Uterus (tissue), 4 donors: ENCODE results near the gene ANO8. TPM values are rescaled to one million over a fixed set of nuclear protein-coding genes. Genes with fewer than 3 reads are reported as not detected.

Source experiments
- DNase-seq, 2 donors: peaks; one replicate each; pipeline ENCODE4 v3.0.0-alpha.2; 2019 to 2020
- H3K27ac ChIP-seq, 2 donors: fragments of 200-600 bp; sonication (generic); 1 replicate in 1 of 2; 2 replicates in 1 of 2; pipeline ENCODE4 v1.5.1; 2016 to 2018
- H3K27me3 ChIP-seq, 2 donors: fragments of 200-600 bp; sonication (generic); one replicate each; pipeline ENCODE4 v1.5.1; 2018 to 2019; ENCODE audit warnings: control low read depth in 1 of 2
- H3K36me3 ChIP-seq, 2 donors: fragments of 200-600 bp; sonication (generic); one replicate each; pipeline ENCODE4 v1.5.1; 2019; ENCODE audit warnings: control low read depth in 1 of 2
- H3K4me1 ChIP-seq, 2 donors: fragments of 200-600 bp; sonication (generic); one replicate each; pipeline ENCODE4 v1.5.1; 2018 to 2019; ENCODE audit warnings: control low read depth in 1 of 2
- H3K4me3 ChIP-seq, 2 donors: fragments of 200-600 bp; sonication (generic); 1 replicate in 1 of 2; 2 replicates in 1 of 2; pipeline ENCODE4 v1.5.1; 2018 to 2019; ENCODE audit warnings: mild to moderate bottlenecking in 1 of 2
- H3K9me3 ChIP-seq, 2 donors: fragments of 200-600 bp; sonication (generic); one replicate each; pipeline ENCODE4 v1.5.1; 2019; ENCODE audit warnings: control low read depth in 1 of 2
- CTCF ChIP-seq, 4 experiments: fragments of 200-600 bp in 2 of 4; fragments of 450-650 bp in 2 of 4; sonication (generic) in 2 of 4; IDR thresholded peaks; one replicate each; pipeline ENCODE4 v1.5.1; 2016 to 2019; ENCODE audit warnings: antibody characterized with exemption in 4 of 4, mild to moderate bottlenecking in 2 of 4, moderate library complexity in 1 of 4
- POLR2A ChIP-seq, 2 donors: fragments of 450-650 bp; IDR thresholded peaks; one replicate each; pipeline ENCODE4 v1.6.1; 2016; ENCODE audit warnings: antibody characterized with exemption in 2 of 2, mild to moderate bottlenecking in 1 of 2, moderate library complexity in 1 of 2
- intact Hi-C: fragments of 100-400 bp; cut with DNase I; formaldehyde crosslinking; loops from one replicate; pipeline ENCODE4 v1.15.1; 2023; ENCODE audit warnings: low total_unique reads
- total RNA-seq, 4 donors: library from RNA; depleted of rRNA in 3 of 4; stranded (reverse); fragments of >200 nt in 3 of 4; gene quantifications; one replicate each; pipeline versions ENCODE4 v1.1.0 to v1.2.4, GENCODE V29; 2014 to 2023
- donor health status: DM: yes; HTN: yes; CAD: no.

The ANO8 gene
- total RNA-seq, 4 donors from 2014 or later = 0.51 to 12.6 (median 7.6) TPM

DNA sequence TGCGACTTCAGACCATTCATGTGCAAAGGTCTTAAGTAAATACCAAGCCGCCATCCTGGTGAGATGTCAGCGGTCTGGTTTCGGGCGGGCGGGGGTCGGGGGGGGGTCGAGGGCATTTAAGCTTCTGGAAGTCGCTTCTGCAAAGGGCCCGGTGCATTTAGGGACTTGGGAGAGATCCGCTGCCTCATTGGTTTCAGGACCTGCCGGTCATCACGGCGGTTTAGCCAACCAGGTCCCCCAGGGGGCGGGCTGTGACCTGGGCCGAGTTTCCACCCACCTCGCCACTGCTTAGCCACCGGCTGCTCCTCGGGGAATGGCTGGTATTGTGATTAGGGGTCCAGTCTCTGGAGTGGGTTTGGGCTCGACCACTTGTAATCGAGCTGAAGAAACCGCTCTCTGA, 45.2 kb downstream of the ANO8 start:
- H3K36me3 ChIP-seq = no peaks in the 10 kb centered on the region
- TF ChIP-seq POLR2A (IDR thresholded peaks at IDR 0.05) = no peak
- TF ChIP-seq CTCF (IDR thresholded peaks at IDR 0.05) = no peak
- H3K4me3 ChIP-seq = no peak overlapping the region
- H3K4me1 ChIP-seq = no peaks in the 10 kb centered on the region
- DNase-seq = peak; percentile 57 to 65
- H3K27me3 ChIP-seq = no peaks in the 10 kb centered on the region
- H3K9me3 ChIP-seq = no peaks in the 10 kb centered on the region
- intact Hi-C loops = no loop called here
- H3K27ac ChIP-seq = no peak overlapping the region

- H3K4me3 ChIP-seq = no peak overlapping the region
- no peak for TF ChIP-seq POLR2A (IDR thresholded peaks at IDR 0.05)
- TF ChIP-seq CTCF (IDR thresholded peaks at IDR 0.05) = no peak
- H3K27me3 ChIP-seq = peaks cover 0 to 6% of the 10 kb centered on the region in 2 donors
- no peak overlapping the region for H3K27ac ChIP-seq
- H3K36me3 ChIP-seq = no peaks in the 10 kb centered on the region
- no peaks in the 10 kb centered on the region for H3K9me3 ChIP-seq
- intact Hi-C loops = no loop called here
- DNase-seq = no peak
- H3K4me1 ChIP-seq = peaks cover 0 to 8% of the 10 kb centered on the region in 2 donors
Measured at GRCh38 chr19:17286752-17287151, 47.9 kb downstream of the ANO8 start.

DNA sequence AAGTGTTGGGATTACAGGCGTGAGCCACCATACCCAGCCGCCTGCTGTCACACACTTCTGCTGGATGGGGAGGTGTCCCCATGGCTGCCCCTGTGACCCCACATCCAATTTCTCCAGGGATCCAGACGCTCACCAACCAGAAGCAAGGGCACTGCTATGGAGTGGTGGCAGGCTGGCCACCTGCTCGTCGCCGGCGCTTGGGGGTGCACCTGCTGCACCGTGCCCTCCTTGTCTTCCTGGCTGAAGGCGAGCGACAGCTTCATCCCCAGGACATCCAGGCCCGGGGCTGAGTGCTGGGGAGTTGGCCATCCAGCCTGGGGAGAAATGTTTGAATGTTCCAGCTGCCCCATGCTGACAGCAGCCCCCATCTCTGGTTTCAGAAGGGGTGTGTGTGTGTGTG, 48.4 kb downstream of the ANO8 start:
- Histone ChIP-seq H3K27ac (no peak overlapping the region), H3K4me3 (no peak overlapping the region), H3K4me1 (peaks cover 0 to 13% of the 10 kb centered on the region in 2 donors), H3K9me3 (no peaks in the 10 kb centered on the region), H3K36me3 (no peaks in the 10 kb centered on the region), H3K27me3 (peaks cover 4 to 11% of the 10 kb centered on the region in 2 donors)
- intact Hi-C loops = no loop called here
- TF ChIP-seq POLR2A (IDR thresholded peaks at IDR 0.05) (no peak), CTCF (IDR thresholded peaks at IDR 0.05) (no peak)
- DNase-seq = no peak

- Histone ChIP-seq H3K27ac (no peak overlapping the region), H3K36me3 (no peaks in the 10 kb centered on the region), H3K4me3 (no peak overlapping the region), H3K27me3 (peaks cover 5 to 12% of the 10 kb centered on the region in 2 donors), H3K4me1 (peaks cover 0 to 13% of the 10 kb centered on the region in 2 donors), H3K9me3 (no peaks in the 10 kb centered on the region)
- DNase-seq = no peak
- TF ChIP-seq POLR2A (IDR thresholded peaks at IDR 0.05) = no peak
- TF ChIP-seq CTCF (IDR thresholded peaks at IDR 0.05) = no peak
- intact Hi-C loops = no loop called here
Measured at GRCh38 chr19:17285415-17286135, 49.1 kb downstream of the ANO8 start.

- no peak overlapping the region for H3K4me3 ChIP-seq
- H3K9me3 ChIP-seq = no peaks in the 10 kb centered on the region
- TF ChIP-seq CTCF (IDR thresholded peaks at IDR 0.05) (no peak), POLR2A (IDR thresholded peaks at IDR 0.05) (no peak)
- peaks cover 5 to 12% of the 10 kb centered on the region in 2 donors for H3K27me3 ChIP-seq
- intact Hi-C loops = no loop called here
- DNase-seq = no peak
- H3K4me1 ChIP-seq = peaks cover 0 to 13% of the 10 kb centered on the region in 2 donors
- no peak overlapping the region for H3K27ac ChIP-seq
- H3K36me3 ChIP-seq = no peaks in the 10 kb centered on the region
Measured at GRCh38 chr19:17283504-17283996, 51.1 kb downstream of the ANO8 start.
